AG04449 (cell line): ENCODE results near the gene ARL16.

Experiments
- CTCF ChIA-PET: fragments of 350-600 bp; formaldehyde crosslinking; extraction: SDS; loops from one replicate; lab custom pipeline; 2021; ENCODE audit warnings: antibody characterized with exemption; lab: Yijun Ruan, JAX
- POLR2A ChIA-PET: fragments of 400-600, 350-600 bp; formaldehyde crosslinking; extraction: SDS; loops from one replicate; lab custom pipeline; 2020; ENCODE audit warnings: antibody characterized with exemption, inconsistent platforms; lab: Yijun Ruan, JAX
- DNase-seq: peaks from one replicate; pipeline ENCODE4 v3.0.0-alpha.2; 2010; ENCODE audit warnings: low read depth, low spot score
- H3K4me3 ChIP-seq: 2 replicates; pipeline ENCODE4 v1.5.1; 2011; ENCODE audit warnings: low read depth, mild to moderate bottlenecking, control low read depth, low read length
- TF ChIP-seq, protein P1 (sequence below): IDR thresholded peaks from one replicate; pipeline ENCODE4 v1.5.1; 2011; ENCODE audit warnings: mild to moderate bottlenecking, moderate library complexity, low read length, control low read depth, inconsistent platforms; ENCODE audit not compliant: insufficient read depth; ENCODE audit errors: missing control alignments

The ARL16 gene

DNA sequence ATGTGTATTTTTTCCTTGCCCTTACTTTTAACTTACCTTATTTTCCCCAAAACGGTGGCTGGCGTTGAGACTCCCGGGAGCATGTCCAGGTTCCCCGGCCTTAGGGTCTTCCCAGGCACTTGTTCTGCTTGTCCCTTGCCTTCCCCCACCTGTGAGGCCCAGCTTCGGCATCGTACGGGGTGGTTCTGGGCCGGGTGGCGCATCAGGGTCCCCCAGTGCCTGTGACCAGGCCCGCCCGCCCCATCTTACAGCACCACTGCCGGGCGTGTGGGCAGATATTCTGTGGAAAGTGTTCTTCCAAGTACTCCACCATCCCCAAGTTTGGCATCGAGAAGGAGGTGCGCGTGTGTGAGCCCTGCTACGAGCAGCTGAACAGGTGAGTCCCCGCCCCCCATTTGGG, 7.6 kb upstream of the ARL16 start:
- TF ChIP-seq, protein P1, sequence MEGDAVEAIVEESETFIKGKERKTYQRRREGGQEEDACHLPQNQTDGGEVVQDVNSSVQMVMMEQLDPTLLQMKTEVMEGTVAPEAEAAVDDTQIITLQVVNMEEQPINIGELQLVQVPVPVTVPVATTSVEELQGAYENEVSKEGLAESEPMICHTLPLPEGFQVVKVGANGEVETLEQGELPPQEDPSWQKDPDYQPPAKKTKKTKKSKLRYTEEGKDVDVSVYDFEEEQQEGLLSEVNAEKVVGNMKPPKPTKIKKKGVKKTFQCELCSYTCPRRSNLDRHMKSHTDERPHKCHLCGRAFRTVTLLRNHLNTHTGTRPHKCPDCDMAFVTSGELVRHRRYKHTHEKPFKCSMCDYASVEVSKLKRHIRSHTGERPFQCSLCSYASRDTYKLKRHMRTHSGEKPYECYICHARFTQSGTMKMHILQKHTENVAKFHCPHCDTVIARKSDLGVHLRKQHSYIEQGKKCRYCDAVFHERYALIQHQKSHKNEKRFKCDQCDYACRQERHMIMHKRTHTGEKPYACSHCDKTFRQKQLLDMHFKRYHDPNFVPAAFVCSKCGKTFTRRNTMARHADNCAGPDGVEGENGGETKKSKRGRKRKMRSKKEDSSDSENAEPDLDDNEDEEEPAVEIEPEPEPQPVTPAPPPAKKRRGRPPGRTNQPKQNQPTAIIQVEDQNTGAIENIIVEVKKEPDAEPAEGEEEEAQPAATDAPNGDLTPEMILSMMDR, result no peak
- DNase-seq, result no peak
- no peak overlapping the region for H3K4me3 ChIP-seq
- ChIA-PET CTCF (no interaction called here), POLR2A (no interaction called here)

DNA sequence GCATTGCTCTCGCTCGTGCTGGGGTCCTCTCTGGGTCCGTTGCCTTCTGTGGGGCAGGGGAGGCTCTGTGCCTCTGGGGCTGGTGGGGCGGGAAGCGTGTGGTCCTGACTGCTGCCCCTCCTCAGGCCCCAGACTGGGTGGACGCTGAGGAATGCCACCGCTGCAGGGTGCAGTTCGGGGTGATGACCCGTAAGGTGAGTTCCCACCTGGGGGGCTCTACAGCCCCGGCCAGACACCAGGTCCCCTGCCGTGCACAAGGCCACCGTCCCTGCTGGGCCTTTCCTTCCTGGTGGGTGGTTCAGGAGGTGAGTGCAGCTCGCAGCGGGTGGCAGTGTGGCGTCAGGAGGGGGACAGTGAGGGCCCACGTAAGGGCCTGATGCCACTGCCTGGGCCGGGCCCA, 7.0 kb upstream of the ARL16 start:
- ChIA-PET CTCF (no interaction called here), POLR2A (no interaction called here)

DNA sequence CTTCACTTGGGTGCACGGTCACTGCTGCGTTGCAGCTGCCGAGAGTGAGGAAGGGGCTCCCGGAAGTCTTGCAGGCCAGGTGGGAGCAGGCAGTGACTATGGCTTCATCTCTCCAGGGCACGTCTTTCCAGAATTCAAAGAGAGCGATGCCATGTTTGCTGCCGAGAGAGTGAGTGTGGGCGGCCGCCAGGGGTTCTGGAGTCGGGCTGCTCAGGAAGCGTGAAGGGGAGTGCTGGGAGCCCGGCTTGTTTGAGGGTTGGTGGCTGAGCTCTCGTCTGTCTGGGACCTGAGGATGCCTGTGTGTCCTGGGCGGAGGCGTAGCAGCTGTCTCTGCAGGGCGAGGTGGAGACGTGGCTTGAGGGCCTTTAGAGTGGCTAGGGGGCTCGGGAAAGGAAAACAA, 6.5 kb upstream of the ARL16 start:
- TF ChIP-seq, protein P1, result no peak
- ChIA-PET POLR2A (no interaction called here), CTCF (interaction anchor here (1.1 kb wide), 1 partner anchor 15 kb away, joined by 4 read pairs; no protein-coding TSS in a partner anchor)
- DNase-seq, result no peak
- no peak overlapping the region for H3K4me3 ChIP-seq

More for the DNA sequence above, 7.0 kb upstream of the ARL16 start:
- TF ChIP-seq, protein P1, result no peak
- no peak overlapping the region for H3K4me3 ChIP-seq
- DNase-seq, result no peak

DNA sequence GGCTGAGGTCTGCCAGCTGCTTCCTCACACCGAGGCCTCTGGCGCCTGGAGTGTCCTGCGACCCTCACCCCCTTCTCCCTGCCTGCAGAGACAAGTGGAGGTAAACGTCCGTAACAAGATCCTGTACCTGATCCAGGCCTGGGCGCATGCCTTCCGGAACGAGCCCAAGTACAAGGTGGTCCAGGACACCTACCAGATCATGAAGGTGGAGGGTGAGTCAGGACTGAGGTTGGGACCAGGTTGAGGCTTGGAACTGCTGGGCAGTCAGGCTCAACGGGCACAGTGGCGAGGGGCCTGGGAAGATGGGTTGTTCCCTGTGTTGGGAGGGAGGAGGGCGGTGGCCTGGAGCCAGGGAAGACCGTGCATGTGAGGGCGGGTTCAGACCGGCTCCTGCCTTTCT, 5.0 kb upstream of the ARL16 start:
- no peak for DNase-seq
- CTCF ChIA-PET, result no interaction called here
- no peak overlapping the region for H3K4me3 ChIP-seq
- TF ChIP-seq, protein P1, result no peak
- POLR2A ChIA-PET, result no interaction called here

DNA sequence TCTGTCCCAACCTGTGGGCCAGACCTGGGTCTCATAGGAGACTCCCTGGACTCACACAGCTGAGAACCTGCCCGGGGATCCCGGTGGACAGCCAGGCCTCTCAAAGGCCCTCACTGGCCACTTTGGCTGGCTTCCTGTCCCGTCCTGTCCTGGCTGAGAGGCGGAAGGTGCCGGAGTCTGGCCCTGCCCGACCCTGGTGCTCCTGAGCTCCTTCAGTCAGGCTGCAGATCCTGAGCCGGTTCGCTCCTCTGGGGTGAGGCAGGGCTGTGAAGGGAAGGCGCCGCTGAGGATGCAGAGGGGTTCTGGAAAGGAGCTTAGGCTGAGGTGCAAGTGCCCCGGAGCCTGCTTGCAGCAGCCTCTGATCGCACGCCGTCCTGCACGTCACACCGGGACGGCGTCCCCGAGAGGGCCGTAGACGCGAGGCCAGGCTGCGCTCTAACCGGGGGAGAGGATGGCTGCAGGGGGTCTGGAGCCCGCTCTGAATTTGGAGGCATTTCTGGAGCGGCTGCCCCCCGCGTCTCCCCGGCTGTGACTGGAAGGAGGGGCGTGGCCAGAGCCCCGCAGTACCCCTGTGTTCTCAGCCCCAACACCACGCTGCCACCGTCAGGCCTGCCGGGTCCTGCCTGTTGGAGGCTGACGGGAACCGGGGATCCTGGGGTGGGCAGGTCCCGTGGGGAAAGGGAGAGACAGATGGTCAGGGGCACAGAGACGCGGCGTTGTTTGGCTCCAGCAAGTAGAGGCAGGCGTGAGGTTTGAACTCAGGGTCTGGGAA, 4.4 kb upstream of the ARL16 start:
- ChIA-PET CTCF (interaction anchor here (0.7 kb wide), 1 partner anchor 22 kb away, joined by 3 read pairs; no protein-coding TSS in a partner anchor), POLR2A (interaction anchor here (0.9 to 1.6 kb wide), 2 partner anchors 14 to 15 kb away, joined by 3 to 4 read pairs; partner anchors contain the start of gene MRPL12)
- DNase-seq, result no peak
- TF ChIP-seq, protein P1, result no peak
- H3K4me3 ChIP-seq, result no peak overlapping the region

DNA sequence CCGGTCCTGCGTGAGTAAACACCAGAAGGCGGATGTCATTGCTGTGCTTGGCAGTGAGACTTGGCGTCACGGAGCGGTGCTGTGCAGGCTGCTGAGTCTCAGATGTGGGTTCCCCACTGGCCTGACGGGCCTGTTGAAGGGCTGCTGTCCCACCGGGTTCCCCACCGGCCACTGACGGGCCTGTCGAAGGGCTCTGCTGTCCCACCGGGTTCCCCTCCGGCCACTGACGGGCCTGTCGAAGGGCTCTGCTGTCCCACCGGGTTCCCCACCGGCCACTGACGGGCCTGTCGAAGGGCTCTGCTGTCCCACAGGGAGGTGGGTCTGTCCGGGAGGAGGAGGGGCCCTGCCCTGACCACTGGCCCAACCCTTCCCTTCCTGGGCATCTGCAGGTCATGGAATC, 3.0 kb upstream of the ARL16 start:
- H3K4me3 ChIP-seq, result no peak overlapping the region; the same call in 1 of the 2 replicates
- CTCF ChIA-PET, result no interaction called here
- TF ChIP-seq, protein P1, result no peak
- DNase-seq, result no peak
- POLR2A ChIA-PET, result interaction anchor here (1.6 kb wide), 1 partner anchor 15 kb away, joined by 4 read pairs; no protein-coding TSS in a partner anchor
